GM12801 (cell line): ENCODE data around the gene IGFL4.

Source experiments
- TF ChIP-seq, protein P1 (sequence below): IDR thresholded peaks from one replicate; pipeline ENCODE4 v1.5.1; 2011; ENCODE audit warnings: control low read depth; ENCODE audit not compliant: insufficient read length; ENCODE audit errors: extremely low read depth

The IGFL4 gene

GRCh38 chr19:46079576-46079975 lies 38.8 kb upstream of the IGFL4 start:
- TF ChIP-seq, protein P1, sequence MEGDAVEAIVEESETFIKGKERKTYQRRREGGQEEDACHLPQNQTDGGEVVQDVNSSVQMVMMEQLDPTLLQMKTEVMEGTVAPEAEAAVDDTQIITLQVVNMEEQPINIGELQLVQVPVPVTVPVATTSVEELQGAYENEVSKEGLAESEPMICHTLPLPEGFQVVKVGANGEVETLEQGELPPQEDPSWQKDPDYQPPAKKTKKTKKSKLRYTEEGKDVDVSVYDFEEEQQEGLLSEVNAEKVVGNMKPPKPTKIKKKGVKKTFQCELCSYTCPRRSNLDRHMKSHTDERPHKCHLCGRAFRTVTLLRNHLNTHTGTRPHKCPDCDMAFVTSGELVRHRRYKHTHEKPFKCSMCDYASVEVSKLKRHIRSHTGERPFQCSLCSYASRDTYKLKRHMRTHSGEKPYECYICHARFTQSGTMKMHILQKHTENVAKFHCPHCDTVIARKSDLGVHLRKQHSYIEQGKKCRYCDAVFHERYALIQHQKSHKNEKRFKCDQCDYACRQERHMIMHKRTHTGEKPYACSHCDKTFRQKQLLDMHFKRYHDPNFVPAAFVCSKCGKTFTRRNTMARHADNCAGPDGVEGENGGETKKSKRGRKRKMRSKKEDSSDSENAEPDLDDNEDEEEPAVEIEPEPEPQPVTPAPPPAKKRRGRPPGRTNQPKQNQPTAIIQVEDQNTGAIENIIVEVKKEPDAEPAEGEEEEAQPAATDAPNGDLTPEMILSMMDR, result no peak

GRCh38 chr19:46077815-46078167 lies 37.0 kb upstream of the IGFL4 start:
- TF ChIP-seq, protein P1, result no peak

GRCh38 chr19:46076951-46077814 lies 36.4 kb upstream of the IGFL4 start:
- TF ChIP-seq, protein P1, result no peak

DNA sequence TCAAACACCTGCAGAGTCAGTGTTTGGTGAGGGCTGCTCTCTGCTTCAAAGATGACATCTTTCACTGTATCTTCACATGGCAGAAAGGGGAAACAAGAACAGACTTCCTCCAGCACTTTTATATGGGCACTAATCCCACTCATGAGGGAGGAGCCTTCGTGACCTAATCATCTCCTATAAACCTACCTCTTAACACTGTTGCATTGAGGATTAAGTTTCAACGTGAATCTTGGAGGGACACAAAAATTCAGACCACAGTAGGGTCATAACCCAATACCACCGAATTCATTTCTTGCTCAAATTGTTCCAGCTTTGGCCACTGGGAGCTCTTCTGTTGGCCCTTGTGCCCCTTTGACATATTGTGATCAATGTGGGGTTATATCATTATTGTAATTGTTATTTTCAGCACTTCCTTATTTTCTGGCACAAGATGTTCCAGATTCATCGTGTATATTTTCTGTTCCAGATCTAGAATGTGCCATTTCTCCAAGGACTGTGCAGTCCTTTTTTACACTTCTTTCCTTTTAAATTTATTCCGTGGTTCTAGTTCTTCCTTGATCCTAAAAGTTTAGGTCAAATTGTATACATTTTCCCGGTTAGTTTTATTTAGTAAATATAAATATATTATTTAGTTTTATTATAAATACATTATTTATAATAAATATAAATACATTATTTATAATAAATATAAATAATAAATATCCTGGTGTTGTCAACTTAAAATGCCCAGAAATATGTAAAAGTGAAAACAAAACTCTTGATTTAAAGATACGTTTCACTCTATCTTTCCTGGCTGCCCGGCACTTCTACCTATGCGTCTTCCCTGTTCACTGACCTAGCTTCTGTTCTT lies 35.5 kb upstream of the IGFL4 start:
- TF ChIP-seq, protein P1, result no peak

DNA sequence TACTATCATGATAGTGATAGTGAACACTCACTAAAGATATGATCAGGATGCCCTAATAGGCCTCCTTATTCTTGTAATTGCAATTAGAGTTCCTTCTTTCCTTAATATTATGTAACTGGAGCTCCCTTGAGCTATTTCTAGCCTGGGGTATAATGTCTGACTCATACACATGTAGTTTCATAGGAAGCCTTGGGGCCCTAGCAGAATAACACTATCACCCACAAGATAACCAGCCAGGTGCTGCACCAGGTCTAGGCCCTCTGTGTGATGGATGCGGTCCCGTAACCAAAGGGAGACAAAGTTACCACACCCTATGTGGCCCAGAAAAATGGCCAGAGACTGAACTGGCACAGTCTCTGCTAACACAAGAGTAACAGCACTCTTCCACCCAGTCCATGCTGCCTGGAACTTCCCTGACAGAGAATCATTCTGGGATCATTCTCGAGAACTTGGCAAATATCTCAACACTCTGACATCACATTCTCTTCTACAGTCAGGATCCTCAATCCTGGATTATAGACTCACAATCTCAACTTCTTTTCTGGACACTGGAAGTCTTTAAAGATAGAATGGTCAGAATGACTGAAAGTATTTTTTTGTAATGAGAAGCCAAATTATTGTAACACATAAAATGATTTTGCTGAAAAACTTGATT lies 32.6 kb upstream of the IGFL4 start:
- TF ChIP-seq, protein P1, result no peak

- TF ChIP-seq, protein P1, result no peak
Observed at GRCh38 chr19:46069806-46070341, 29.1 kb upstream of the IGFL4 start.
